ENCODE data around the gene ATP6V1A. TPM values are rescaled to one million over a fixed set of nuclear protein-coding genes. Genes with fewer than 3 reads are reported as not detected.

The ATP6V1A gene
- total RNA-seq, 1 experiment from 2014 or later, result 89.6 TPM

DNA sequence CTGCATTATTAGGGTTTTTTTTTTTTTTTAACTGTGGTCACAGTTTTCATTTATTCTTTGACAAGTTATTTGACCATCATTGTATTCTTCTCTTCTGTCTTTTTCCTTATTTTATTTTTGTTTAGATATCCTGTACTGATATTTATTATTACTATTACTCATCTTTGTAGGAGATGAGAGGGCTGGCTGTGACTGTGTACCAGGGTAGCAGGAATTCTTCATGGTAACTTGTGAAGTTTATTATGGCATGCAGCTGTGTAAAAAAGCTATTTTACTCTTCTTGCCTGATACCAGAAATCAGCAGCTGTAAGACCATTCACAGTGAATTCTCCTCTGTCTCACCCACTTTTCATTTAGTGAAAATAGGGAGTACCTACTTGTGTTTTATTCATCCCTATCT, 44.5 kb downstream of the ATP6V1A start:
- ATAC-seq, result no peak
- intact Hi-C loops (cut with micrococcal nuclease; ENCODE audit: unreplicated experiment), result no loop called here
- Histone ChIP-seq H3K27ac (ENCODE audit: low read length) (no peak overlapping the region), H3K4me3 (ENCODE audit: low read depth in 2 of 2, low read length in 2 of 2) (no peak overlapping the region), H3K4me1 (ENCODE audit: control insufficient read depth, insufficient read depth, low read length) (no peaks in the 10 kb centered on the region), H3K36me3 (ENCODE audit: control insufficient read depth, insufficient read depth, low read length) (peaks cover 2% of the 10 kb centered on the region), H3K9me3 (ENCODE audit: control insufficient read depth, insufficient read depth, low read depth, low read length) (no peaks in the 10 kb centered on the region), H3K27me3 (ENCODE audit: control insufficient read depth, insufficient read depth, low read length) (no peaks in the 10 kb centered on the region)
- CTCF ChIA-PET, result no interaction called here
- POLR2A ChIA-PET, result interaction anchor here (0.7 kb wide), 1 partner anchor 116 kb away, joined by 6 read pairs; no protein-coding TSS in a partner anchor
- no TSS peak for BruUV-seq (replicated peaks)
- in situ Hi-C loops (cut with HindIII; ENCODE audit: low pct_unique_long_range_greater_than_20kb, low sequenced_read_pairs), result no loop called here
- DNase-seq (ENCODE audit: low read depth, low spot score), result no peak
- TF ChIP-seq TCF7L2 (IDR thresholded peaks at IDR 0.05; ENCODE audit: low read depth, low read length), result no peak
- TF ChIP-seq, protein P1, sequence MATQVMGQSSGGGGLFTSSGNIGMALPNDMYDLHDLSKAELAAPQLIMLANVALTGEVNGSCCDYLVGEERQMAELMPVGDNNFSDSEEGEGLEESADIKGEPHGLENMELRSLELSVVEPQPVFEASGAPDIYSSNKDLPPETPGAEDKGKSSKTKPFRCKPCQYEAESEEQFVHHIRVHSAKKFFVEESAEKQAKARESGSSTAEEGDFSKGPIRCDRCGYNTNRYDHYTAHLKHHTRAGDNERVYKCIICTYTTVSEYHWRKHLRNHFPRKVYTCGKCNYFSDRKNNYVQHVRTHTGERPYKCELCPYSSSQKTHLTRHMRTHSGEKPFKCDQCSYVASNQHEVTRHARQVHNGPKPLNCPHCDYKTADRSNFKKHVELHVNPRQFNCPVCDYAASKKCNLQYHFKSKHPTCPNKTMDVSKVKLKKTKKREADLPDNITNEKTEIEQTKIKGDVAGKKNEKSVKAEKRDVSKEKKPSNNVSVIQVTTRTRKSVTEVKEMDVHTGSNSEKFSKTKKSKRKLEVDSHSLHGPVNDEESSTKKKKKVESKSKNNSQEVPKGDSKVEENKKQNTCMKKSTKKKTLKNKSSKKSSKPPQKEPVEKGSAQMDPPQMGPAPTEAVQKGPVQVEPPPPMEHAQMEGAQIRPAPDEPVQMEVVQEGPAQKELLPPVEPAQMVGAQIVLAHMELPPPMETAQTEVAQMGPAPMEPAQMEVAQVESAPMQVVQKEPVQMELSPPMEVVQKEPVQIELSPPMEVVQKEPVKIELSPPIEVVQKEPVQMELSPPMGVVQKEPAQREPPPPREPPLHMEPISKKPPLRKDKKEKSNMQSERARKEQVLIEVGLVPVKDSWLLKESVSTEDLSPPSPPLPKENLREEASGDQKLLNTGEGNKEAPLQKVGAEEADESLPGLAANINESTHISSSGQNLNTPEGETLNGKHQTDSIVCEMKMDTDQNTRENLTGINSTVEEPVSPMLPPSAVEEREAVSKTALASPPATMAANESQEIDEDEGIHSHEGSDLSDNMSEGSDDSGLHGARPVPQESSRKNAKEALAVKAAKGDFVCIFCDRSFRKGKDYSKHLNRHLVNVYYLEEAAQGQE (IDR thresholded peaks at IDR 0.05; ENCODE audit: insufficient read depth in 1 of 2, low read depth in 2 of 2, low read length in 1 of 2), result no peak
- TF ChIP-seq SIN3A (IDR thresholded peaks at IDR 0.05; ENCODE audit: borderline replicate concordance, insufficient read depth, low read depth, low read length), result no peak
- TF ChIP-seq, protein P2, sequence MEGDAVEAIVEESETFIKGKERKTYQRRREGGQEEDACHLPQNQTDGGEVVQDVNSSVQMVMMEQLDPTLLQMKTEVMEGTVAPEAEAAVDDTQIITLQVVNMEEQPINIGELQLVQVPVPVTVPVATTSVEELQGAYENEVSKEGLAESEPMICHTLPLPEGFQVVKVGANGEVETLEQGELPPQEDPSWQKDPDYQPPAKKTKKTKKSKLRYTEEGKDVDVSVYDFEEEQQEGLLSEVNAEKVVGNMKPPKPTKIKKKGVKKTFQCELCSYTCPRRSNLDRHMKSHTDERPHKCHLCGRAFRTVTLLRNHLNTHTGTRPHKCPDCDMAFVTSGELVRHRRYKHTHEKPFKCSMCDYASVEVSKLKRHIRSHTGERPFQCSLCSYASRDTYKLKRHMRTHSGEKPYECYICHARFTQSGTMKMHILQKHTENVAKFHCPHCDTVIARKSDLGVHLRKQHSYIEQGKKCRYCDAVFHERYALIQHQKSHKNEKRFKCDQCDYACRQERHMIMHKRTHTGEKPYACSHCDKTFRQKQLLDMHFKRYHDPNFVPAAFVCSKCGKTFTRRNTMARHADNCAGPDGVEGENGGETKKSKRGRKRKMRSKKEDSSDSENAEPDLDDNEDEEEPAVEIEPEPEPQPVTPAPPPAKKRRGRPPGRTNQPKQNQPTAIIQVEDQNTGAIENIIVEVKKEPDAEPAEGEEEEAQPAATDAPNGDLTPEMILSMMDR (IDR thresholded peaks at IDR 0.05), result no peak
- no peak for TF ChIP-seq POLR2AphosphoS5 (IDR thresholded peaks at IDR 0.05; ENCODE audit: low read depth, low read length)

DNA sequence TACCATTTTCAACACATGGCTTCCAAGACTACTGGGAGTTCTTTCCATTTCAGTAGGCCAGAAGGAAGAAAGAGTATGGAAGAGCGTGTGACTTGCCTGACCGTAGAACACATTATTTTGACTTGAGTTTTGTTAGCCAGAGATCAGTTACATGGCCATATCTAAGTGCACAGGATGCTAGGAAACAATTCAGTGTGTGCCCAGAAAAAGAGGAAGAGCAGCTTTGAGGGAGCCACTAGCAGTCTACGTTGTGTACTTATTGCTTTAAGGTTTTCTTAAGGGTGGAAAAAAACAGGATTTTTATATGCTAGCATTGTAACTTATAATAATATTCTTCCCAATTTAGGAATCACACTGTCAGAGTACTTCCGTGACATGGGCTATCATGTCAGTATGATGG, 47.7 kb downstream of the ATP6V1A start:
- ATAC-seq (no peak), DNase-seq (ENCODE audit: low read depth, low spot score) (no peak)
- intact Hi-C loops (cut with micrococcal nuclease; ENCODE audit: unreplicated experiment) (no loop called here), in situ Hi-C loops (cut with HindIII; ENCODE audit: low pct_unique_long_range_greater_than_20kb, low sequenced_read_pairs) (no loop called here)
- ChIA-PET CTCF (no interaction called here), POLR2A (no interaction called here)
- peaks cover 2% of the 10 kb centered on the region for H3K36me3 ChIP-seq (ENCODE audit: control insufficient read depth, insufficient read depth, low read length)
- no peak overlapping the region for H3K4me3 ChIP-seq (ENCODE audit: low read depth in 2 of 2, low read length in 2 of 2)
- TF ChIP-seq, protein P2 (IDR thresholded peaks at IDR 0.05), result no peak
- TF ChIP-seq, protein P1 (IDR thresholded peaks at IDR 0.05; ENCODE audit: insufficient read depth in 1 of 2, low read depth in 2 of 2, low read length in 1 of 2), result no peak
- TF ChIP-seq TCF7L2 (IDR thresholded peaks at IDR 0.05; ENCODE audit: low read depth, low read length) (no peak), POLR2AphosphoS5 (IDR thresholded peaks at IDR 0.05; ENCODE audit: low read depth, low read length) (no peak), SIN3A (IDR thresholded peaks at IDR 0.05; ENCODE audit: borderline replicate concordance, insufficient read depth, low read depth, low read length) (no peak)
- no peaks in the 10 kb centered on the region for H3K4me1 ChIP-seq (ENCODE audit: control insufficient read depth, insufficient read depth, low read length)
- no peaks in the 10 kb centered on the region for H3K27me3 ChIP-seq (ENCODE audit: control insufficient read depth, insufficient read depth, low read length)
- BruUV-seq (replicated peaks), result no TSS peak
- H3K9me3 ChIP-seq (ENCODE audit: control insufficient read depth, insufficient read depth, low read depth, low read length), result no peaks in the 10 kb centered on the region
- no peak overlapping the region for H3K27ac ChIP-seq (ENCODE audit: low read length)
